Osteocyte (in vitro differentiated cells): Measurements from ENCODE around the gene RILP. TPM values are rescaled to one million over a fixed set of nuclear protein-coding genes. Genes with fewer than 3 reads are reported as not detected.

ENCODE experiments used
- DNase-seq: peaks from one replicate; pipeline ENCODE4 v3.0.0; 2021; ENCODE audit warnings: mixed read lengths; ENCODE audit not compliant: unreplicated experiment; ENCODE audit errors: extremely low spot score
- H3K27ac Mint-ChIP-seq: one replicate; pipeline ENCODE4 v1.8.0; 2021; ENCODE audit warnings: mild to moderate bottlenecking, mixed read lengths; ENCODE audit not compliant: unreplicated experiment
- H3K27me3 Mint-ChIP-seq: one replicate; pipeline ENCODE4 v1.8.0; 2021; ENCODE audit warnings: mixed read lengths; ENCODE audit not compliant: unreplicated experiment
- H3K36me3 Mint-ChIP-seq: one replicate; pipeline ENCODE4 v1.8.0; 2021; ENCODE audit warnings: mixed read lengths; ENCODE audit not compliant: unreplicated experiment
- H3K4me1 Mint-ChIP-seq: one replicate; pipeline ENCODE4 v1.8.0; 2021; ENCODE audit warnings: mixed read lengths; ENCODE audit not compliant: unreplicated experiment
- H3K4me3 Mint-ChIP-seq: one replicate; pipeline ENCODE4 v1.8.0; 2021; ENCODE audit warnings: mild to moderate bottlenecking, moderate library complexity, mixed read lengths; ENCODE audit not compliant: unreplicated experiment
- H3K9me3 Mint-ChIP-seq: one replicate; pipeline ENCODE4 v1.8.0; 2021; ENCODE audit warnings: mixed read lengths; ENCODE audit not compliant: unreplicated experiment
- total RNA-seq: library from RNA; stranded (reverse); gene quantifications from 2 replicates; pipeline ENCODE4 v1.2.1, GENCODE V29; 2021
- TF ChIP-seq, protein P1 (sequence below): fragments of 200-600 bp; sonication (generic); IDR thresholded peaks from 2 replicates; pipeline ENCODE4 v1.5.0; 2021; ENCODE audit warnings: antibody characterized with exemption, mild to moderate bottlenecking, moderate library complexity

Gene RILP
- total RNA-seq, 1 donor from 2014 or later = 2.6 TPM

DNA sequence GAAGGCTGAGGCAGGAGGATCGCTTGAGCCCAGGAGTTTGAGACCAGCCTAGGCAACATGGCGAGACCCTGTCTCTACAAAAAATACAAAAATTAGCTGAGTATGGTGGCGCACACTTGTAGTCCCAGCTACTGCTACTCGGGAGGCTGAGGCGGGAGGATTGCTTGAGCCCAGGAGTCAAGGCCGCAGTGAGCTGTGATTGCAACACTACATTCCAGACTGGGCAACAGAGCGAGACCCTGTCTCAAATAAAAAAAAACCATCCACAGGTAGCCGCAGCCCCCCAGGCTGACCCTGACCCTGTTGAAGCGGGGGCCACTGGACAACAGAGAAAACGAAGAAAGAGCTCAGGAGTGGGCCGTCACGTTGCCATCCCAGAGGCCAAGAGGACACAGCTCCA, 25.0 kb downstream of the RILP start:
- Mint-ChIP-seq H3K27ac (no peak overlapping the region), H3K4me1 (peaks cover 13% of the 10 kb centered on the region), H3K36me3 (no peaks in the 10 kb centered on the region), H3K4me3 (no peak overlapping the region), H3K27me3 (peaks cover 12% of the 10 kb centered on the region), H3K9me3 (no peaks in the 10 kb centered on the region)
- TF ChIP-seq, protein P1, sequence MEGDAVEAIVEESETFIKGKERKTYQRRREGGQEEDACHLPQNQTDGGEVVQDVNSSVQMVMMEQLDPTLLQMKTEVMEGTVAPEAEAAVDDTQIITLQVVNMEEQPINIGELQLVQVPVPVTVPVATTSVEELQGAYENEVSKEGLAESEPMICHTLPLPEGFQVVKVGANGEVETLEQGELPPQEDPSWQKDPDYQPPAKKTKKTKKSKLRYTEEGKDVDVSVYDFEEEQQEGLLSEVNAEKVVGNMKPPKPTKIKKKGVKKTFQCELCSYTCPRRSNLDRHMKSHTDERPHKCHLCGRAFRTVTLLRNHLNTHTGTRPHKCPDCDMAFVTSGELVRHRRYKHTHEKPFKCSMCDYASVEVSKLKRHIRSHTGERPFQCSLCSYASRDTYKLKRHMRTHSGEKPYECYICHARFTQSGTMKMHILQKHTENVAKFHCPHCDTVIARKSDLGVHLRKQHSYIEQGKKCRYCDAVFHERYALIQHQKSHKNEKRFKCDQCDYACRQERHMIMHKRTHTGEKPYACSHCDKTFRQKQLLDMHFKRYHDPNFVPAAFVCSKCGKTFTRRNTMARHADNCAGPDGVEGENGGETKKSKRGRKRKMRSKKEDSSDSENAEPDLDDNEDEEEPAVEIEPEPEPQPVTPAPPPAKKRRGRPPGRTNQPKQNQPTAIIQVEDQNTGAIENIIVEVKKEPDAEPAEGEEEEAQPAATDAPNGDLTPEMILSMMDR = no peak
- no peak for DNase-seq

DNA sequence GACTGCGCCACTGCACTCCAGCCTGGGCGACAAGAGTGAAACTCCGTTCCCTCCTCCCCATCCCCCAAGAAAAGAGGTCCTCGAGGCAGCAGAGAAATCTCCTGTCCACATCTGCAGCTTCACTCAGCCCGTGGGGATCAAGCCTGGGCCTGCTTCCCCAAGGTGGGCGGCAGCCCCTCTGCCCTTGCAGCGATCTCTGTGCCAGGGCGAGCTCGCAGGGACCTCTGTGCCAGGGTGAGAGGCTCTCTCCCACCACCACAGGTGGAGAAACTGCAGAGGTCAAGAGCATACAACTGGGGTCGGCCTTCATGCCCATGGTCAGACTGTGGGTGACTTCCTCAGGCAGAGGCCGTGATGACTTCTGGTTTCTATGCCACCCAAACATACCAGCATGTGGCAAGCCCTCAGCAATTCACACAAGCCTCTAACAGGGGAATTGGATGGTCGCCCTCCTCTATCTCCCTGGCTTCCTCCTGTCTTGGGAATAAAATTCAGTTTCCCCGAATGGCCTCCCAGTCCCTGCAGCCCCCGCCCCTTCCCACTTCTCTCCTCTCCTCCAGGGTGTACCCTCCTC, 26.5 kb downstream of the RILP start:
- Mint-ChIP-seq H3K36me3 (no peaks in the 10 kb centered on the region), H3K27ac (no peak overlapping the region), H3K4me1 (peaks cover 13% of the 10 kb centered on the region), H3K27me3 (peaks cover 12% of the 10 kb centered on the region), H3K9me3 (no peaks in the 10 kb centered on the region), H3K4me3 (no peak overlapping the region)
- DNase-seq = no peak
- TF ChIP-seq, protein P1 = no peak

DNA sequence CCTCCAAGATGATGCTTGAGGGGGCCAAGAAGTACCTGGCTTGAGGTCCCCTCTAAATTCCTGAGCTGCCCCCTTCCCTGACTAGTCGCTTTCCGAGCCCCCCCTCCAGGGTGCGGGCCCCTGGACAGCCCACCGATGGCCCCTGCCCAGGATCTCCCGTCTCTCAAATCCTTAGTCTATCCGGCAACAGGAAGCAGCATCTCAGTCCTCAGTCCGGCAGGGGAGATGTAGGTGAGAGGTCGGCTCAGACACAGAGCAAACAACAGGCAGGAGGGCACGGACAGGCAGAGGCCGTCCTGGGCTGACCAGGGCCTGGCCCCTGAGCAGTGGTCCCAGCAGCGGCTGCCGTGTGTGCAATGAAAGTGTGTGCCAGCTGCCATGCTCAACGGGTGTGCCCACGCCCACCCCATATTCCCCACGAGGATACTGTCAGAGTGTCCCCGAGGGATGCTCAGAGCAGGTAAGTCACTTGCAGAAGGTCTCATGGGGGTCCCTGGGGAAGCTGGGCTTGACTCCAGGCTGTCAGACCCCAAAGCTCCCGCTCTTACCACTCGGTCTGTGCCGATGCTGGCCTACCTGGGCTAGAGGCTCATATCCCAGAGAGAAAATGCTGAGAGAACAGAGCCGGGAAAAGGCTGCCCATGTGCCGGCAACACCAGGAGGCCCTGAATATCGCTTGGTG, 28.3 kb downstream of the RILP start:
- peaks cover 10% of the 10 kb centered on the region for H3K4me1 Mint-ChIP-seq
- H3K4me3 Mint-ChIP-seq = no peak overlapping the region
- no peak overlapping the region for H3K27ac Mint-ChIP-seq
- no peaks in the 10 kb centered on the region for H3K36me3 Mint-ChIP-seq
- no peak for DNase-seq
- TF ChIP-seq, protein P1 = no peak
- peaks cover 1% of the 10 kb centered on the region for H3K27me3 Mint-ChIP-seq
- H3K9me3 Mint-ChIP-seq = no peaks in the 10 kb centered on the region

DNA sequence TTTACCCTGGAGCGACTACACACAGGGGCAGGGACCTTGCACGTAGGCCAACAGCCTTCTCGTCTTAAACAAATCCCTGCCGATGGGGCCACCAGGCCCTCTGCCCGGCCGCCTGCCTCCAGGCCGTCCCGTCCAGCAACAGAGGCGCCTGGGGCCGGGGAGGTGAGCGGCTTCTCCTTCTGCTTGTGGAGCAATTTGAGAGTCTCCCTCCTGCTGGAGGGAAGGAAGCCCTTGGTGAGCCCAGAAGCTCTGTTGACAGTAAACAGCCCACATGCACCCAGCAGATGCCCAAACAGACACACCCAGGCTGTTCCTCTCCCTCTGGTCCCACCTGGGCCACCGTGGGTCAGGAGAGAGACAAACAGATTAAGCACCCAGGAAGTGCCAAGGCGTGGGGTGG, 29.2 kb downstream of the RILP start:
- Mint-ChIP-seq H3K4me3 (no peak overlapping the region), H3K9me3 (no peaks in the 10 kb centered on the region), H3K27me3 (no peaks in the 10 kb centered on the region), H3K27ac (no peak overlapping the region), H3K4me1 (peaks cover 4% of the 10 kb centered on the region), H3K36me3 (no peaks in the 10 kb centered on the region)
- DNase-seq = no peak
- TF ChIP-seq, protein P1 = no peak

DNA sequence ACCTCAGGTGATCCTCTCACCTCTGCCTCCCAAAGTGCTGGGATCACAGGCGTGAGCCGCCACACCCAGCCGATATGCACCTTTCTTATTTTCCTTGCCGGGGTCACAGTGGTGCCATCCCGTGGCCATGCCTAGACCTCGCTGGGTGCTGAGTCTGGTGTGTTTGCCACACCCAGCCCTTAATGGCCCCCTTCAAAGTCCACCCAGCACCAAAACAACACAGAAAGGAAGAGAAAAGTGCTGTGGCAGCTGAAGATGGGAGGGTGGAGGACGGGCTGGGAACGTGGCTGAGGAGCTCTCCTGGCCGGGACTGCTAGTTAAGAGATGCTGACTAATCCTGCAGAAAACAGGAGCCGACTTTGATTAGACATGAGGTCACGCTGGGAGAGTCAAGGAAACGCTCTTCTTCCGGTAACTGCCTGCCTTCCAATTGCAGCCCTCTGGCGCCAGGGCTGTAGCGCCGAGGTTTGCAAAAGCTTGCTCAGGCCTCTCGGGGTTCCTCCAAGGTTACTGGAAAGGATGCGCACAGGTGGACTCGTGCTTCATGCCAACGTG, 32.0 kb downstream of the RILP start:
- no peak for DNase-seq
- no peak overlapping the region for H3K4me3 Mint-ChIP-seq
- H3K36me3 Mint-ChIP-seq = no peaks in the 10 kb centered on the region
- H3K27me3 Mint-ChIP-seq = no peaks in the 10 kb centered on the region
- H3K27ac Mint-ChIP-seq = no peak overlapping the region
- peaks cover 4% of the 10 kb centered on the region for H3K4me1 Mint-ChIP-seq
- TF ChIP-seq, protein P1 = no peak
- H3K9me3 Mint-ChIP-seq = no peaks in the 10 kb centered on the region
